ENCODE results near the gene ZNF436. TPM values are rescaled to one million over a fixed set of nuclear protein-coding genes. Genes with fewer than 3 reads are reported as not detected.
A peak's percentile ranks its signal among the peaks of the same experiment; 100 is the strongest.

ZNF436 gene
- total RNA-seq (ENCODE audit: low replicate concordance), result 15.5 and 24.8 TPM in 2 replicates
- long read RNA-seq, full-length matches to known transcripts, result 14 of 19 reads
- long read RNA-seq, partial matches to known transcripts, result 1 of 19 reads
- long read RNA-seq, other reads (novel, unspliced or antisense), result 4 of 19 reads

GRCh38 chr1:23369335-23370013 lies at the start of gene ZNF436:
ZNF436 (minus strand) TSS chr1:23369836; CDS start chr1:23368005, 1,831 bp downstream.
- Mint-ChIP-seq H3K36me3 (peaks cover 40% of the 10 kb centered on the region), H3K27me3 (no peaks in the 10 kb centered on the region), H3K27ac (peak within 1 kb of the TSS; percentile 99), H3K4me1 (ENCODE audit: unreplicated experiment) (peaks cover 55% of the 10 kb centered on the region), H3K9me3 (no peaks in the 10 kb centered on the region), H3K4me3 (peak within 1 kb of the TSS; percentile 99)
- no peak for TF ChIP-seq CTCF (conservative IDR thresholded peaks at IDR 0.05)
- DNase-seq (ENCODE audit: extremely low spot score, unreplicated experiment), result no peak

GRCh38 chr1:23419180-23419579 lies 49.5 kb upstream of the ZNF436 start:
- Mint-ChIP-seq H3K4me3 (no peak overlapping the region), H3K9me3 (no peaks in the 10 kb centered on the region), H3K27ac (no peak overlapping the region), H3K4me1 (ENCODE audit: unreplicated experiment) (peaks cover 11% of the 10 kb centered on the region), H3K27me3 (peaks cover 12% of the 10 kb centered on the region), H3K36me3 (no peaks in the 10 kb centered on the region)
- no peak for TF ChIP-seq CTCF (conservative IDR thresholded peaks at IDR 0.05)
- DNase-seq (ENCODE audit: extremely low spot score, unreplicated experiment), result no peak

- no peak for DNase-seq (ENCODE audit: extremely low spot score, unreplicated experiment)
- no peak overlapping the region for H3K27ac Mint-ChIP-seq
- peaks cover 4% of the 10 kb centered on the region for H3K4me1 Mint-ChIP-seq (ENCODE audit: unreplicated experiment)
- H3K36me3 Mint-ChIP-seq, result no peaks in the 10 kb centered on the region
- H3K4me3 Mint-ChIP-seq, result no peak overlapping the region
- no peaks in the 10 kb centered on the region for H3K9me3 Mint-ChIP-seq
- H3K27me3 Mint-ChIP-seq, result peaks cover 5% of the 10 kb centered on the region
- no peak for TF ChIP-seq CTCF (conservative IDR thresholded peaks at IDR 0.05)
Observed at GRCh38 chr1:23417570-23417969, 47.9 kb upstream of the ZNF436 start.

GRCh38 chr1:23416964-23417363 lies 47.3 kb upstream of the ZNF436 start:
- no peak overlapping the region for H3K4me3 Mint-ChIP-seq
- peaks cover 4% of the 10 kb centered on the region for H3K4me1 Mint-ChIP-seq (ENCODE audit: unreplicated experiment)
- no peak overlapping the region for H3K27ac Mint-ChIP-seq
- TF ChIP-seq CTCF (conservative IDR thresholded peaks at IDR 0.05), result no peak
- no peaks in the 10 kb centered on the region for H3K9me3 Mint-ChIP-seq
- DNase-seq (ENCODE audit: extremely low spot score, unreplicated experiment), result no peak
- H3K27me3 Mint-ChIP-seq, result peaks cover under 1% of the 10 kb centered on the region
- H3K36me3 Mint-ChIP-seq, result no peaks in the 10 kb centered on the region

GRCh38 chr1:23408797-23409290 lies 39.2 kb upstream of the ZNF436 start:
- TF ChIP-seq CTCF (conservative IDR thresholded peaks at IDR 0.05), result no peak
- H3K9me3 Mint-ChIP-seq, result no peaks in the 10 kb centered on the region
- no peak for DNase-seq (ENCODE audit: extremely low spot score, unreplicated experiment)
- no peaks in the 10 kb centered on the region for H3K36me3 Mint-ChIP-seq
- H3K27ac Mint-ChIP-seq, result no peak overlapping the region
- H3K27me3 Mint-ChIP-seq, result no peaks in the 10 kb centered on the region
- H3K4me1 Mint-ChIP-seq (ENCODE audit: unreplicated experiment), result peaks cover 19% of the 10 kb centered on the region
- H3K4me3 Mint-ChIP-seq, result no peak overlapping the region
